ENCODE measurements around the gene TUBB4B. TPM values are rescaled to one million over a fixed set of nuclear protein-coding genes. Genes with fewer than 3 reads are reported as not detected.
A peak's percentile ranks its signal among the peaks of the same experiment; 100 is the strongest.

Gene TUBB4B
- total RNA-seq, 1 experiment from 2014 or later = 714 TPM

GRCh38 chr9:137275588-137276472 lies 34.7 kb downstream of the TUBB4B start:
- no TSS peak for BruUV-seq (replicated peaks)
- no peak for DNase-seq (ENCODE audit: low spot score)
- Histone ChIP-seq H3K27me3 (replicated peaks; ENCODE audit: insufficient read depth, low read depth, low read length, poor library complexity) (no peaks in the 10 kb centered on the region), H3K36me3 (ENCODE audit: insufficient read depth, low read length, poor library complexity, severe bottlenecking) (peaks cover 8% of the 10 kb centered on the region), H3K4me1 (ENCODE audit: insufficient read depth, low read length, poor library complexity, severe bottlenecking) (peaks cover 20% of the 10 kb centered on the region), H3K27ac (ENCODE audit: low read depth, low read length, poor library complexity, severe bottlenecking) (peak overlapping the region; percentile 77), H3K4me3 (ENCODE audit: low read depth, low read length, poor library complexity, severe bottlenecking) (no peak overlapping the region), H3K9me3 (ENCODE audit: low read depth, low read length, poor library complexity, severe bottlenecking) (no peaks in the 10 kb centered on the region)
- POLR2A ChIA-PET (ENCODE audit: low non-redundant PET) = no interaction called here
- intact Hi-C loops (cut with micrococcal nuclease; ENCODE audit: unreplicated experiment) = no loop called here
- CTCF ChIA-PET = no interaction called here
- TF ChIP-seq EZH2 (IDR thresholded peaks at IDR 0.05; ENCODE audit: borderline replicate concordance, low read depth, low read length, poor library complexity, severe bottlenecking) (no peak), CTCF (conservative IDR thresholded peaks at IDR 0.05; ENCODE audit: low read depth, low read length) (no peak)

GRCh38 chr9:137276473-137277328 lies 35.6 kb downstream of the TUBB4B start:
- Histone ChIP-seq H3K27me3 (replicated peaks; ENCODE audit: insufficient read depth, low read depth, low read length, poor library complexity) (no peaks in the 10 kb centered on the region), H3K27ac (ENCODE audit: low read depth, low read length, poor library complexity, severe bottlenecking) (peak overlapping the region; percentile 77), H3K4me3 (ENCODE audit: low read depth, low read length, poor library complexity, severe bottlenecking) (no peak overlapping the region), H3K9me3 (ENCODE audit: low read depth, low read length, poor library complexity, severe bottlenecking) (no peaks in the 10 kb centered on the region), H3K4me1 (ENCODE audit: insufficient read depth, low read length, poor library complexity, severe bottlenecking) (peaks cover 23% of the 10 kb centered on the region), H3K36me3 (ENCODE audit: insufficient read depth, low read length, poor library complexity, severe bottlenecking) (peaks cover 8% of the 10 kb centered on the region)
- intact Hi-C loops (cut with micrococcal nuclease; ENCODE audit: unreplicated experiment) = no loop called here
- CTCF ChIA-PET = interaction anchor here (1.0 to 1.6 kb wide), 2 partner anchors 10 to 242 kb away, joined by 4 to 6 read pairs; no protein-coding TSS in a partner anchor
- POLR2A ChIA-PET (ENCODE audit: low non-redundant PET) = interaction anchor here (0.7 kb wide), 1 partner anchor 529 kb away, joined by 3 read pairs; no protein-coding TSS in a partner anchor
- TF ChIP-seq CTCF (conservative IDR thresholded peaks at IDR 0.05; ENCODE audit: low read depth, low read length) (no peak), EZH2 (IDR thresholded peaks at IDR 0.05; ENCODE audit: borderline replicate concordance, low read depth, low read length, poor library complexity, severe bottlenecking) (no peak)
- BruUV-seq (replicated peaks) = no TSS peak
- DNase-seq (ENCODE audit: low spot score) = peak; percentile 80

GRCh38 chr9:137277329-137278041 lies 36.4 kb downstream of the TUBB4B start, which contains the start of gene TOR4A:
TOR4A (plus strand) TSS chr9:137277726; CDS start chr9:137278690, 964 bp downstream.
- TF ChIP-seq CTCF (conservative IDR thresholded peaks at IDR 0.05; ENCODE audit: low read depth, low read length) = no peak
- TF ChIP-seq EZH2 (IDR thresholded peaks at IDR 0.05; ENCODE audit: borderline replicate concordance, low read depth, low read length, poor library complexity, severe bottlenecking) = no peak
- H3K27ac ChIP-seq (ENCODE audit: low read depth, low read length, poor library complexity, severe bottlenecking) = peak within 1 kb of the TSS; percentile 77
- intact Hi-C loops (cut with micrococcal nuclease; ENCODE audit: unreplicated experiment) = no loop called here
- CTCF ChIA-PET = interaction anchor here (1.0 to 1.6 kb wide), 2 partner anchors 9 to 243 kb away, joined by 4 to 6 read pairs; no protein-coding TSS in a partner anchor
- H3K4me1 ChIP-seq (ENCODE audit: insufficient read depth, low read length, poor library complexity, severe bottlenecking) = peaks cover 23% of the 10 kb centered on the region
- peaks cover 5% of the 10 kb centered on the region for H3K36me3 ChIP-seq (ENCODE audit: insufficient read depth, low read length, poor library complexity, severe bottlenecking)
- BruUV-seq (replicated peaks) = no TSS peak
- H3K27me3 ChIP-seq (replicated peaks; ENCODE audit: insufficient read depth, low read depth, low read length, poor library complexity) = no peaks in the 10 kb centered on the region
- POLR2A ChIA-PET (ENCODE audit: low non-redundant PET) = no interaction called here
- H3K9me3 ChIP-seq (ENCODE audit: low read depth, low read length, poor library complexity, severe bottlenecking) = no peaks in the 10 kb centered on the region
- no peak within 1 kb of the TSS for H3K4me3 ChIP-seq (ENCODE audit: low read depth, low read length, poor library complexity, severe bottlenecking)
- no peak for DNase-seq (ENCODE audit: low spot score)
